ENCODE measurements around the gene PELO. TPM values are rescaled to one million over a fixed set of nuclear protein-coding genes. Genes with fewer than 3 reads are reported as not detected.
A peak's percentile ranks its signal among the peaks of the same experiment; 100 is the strongest.
"Not testable (repeated sequence)": the region's sequence is repeated elsewhere in the genome, so short reads cannot be mapped to it uniquely, and the experiment has no call there.

Gene PELO, protein sequence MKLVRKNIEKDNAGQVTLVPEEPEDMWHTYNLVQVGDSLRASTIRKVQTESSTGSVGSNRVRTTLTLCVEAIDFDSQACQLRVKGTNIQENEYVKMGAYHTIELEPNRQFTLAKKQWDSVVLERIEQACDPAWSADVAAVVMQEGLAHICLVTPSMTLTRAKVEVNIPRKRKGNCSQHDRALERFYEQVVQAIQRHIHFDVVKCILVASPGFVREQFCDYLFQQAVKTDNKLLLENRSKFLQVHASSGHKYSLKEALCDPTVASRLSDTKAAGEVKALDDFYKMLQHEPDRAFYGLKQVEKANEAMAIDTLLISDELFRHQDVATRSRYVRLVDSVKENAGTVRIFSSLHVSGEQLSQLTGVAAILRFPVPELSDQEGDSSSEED
- 10 to 100 TPM; 49.4 to 61.8 TPM for total RNA-seq
- long read RNA-seq, donor 1, partial matches to known transcripts, result 10 of 16 reads
- long read RNA-seq, donor 1, other reads (novel, unspliced or antisense), result 4 of 16 reads
- long read RNA-seq, donor 2, full-length matches to known transcripts, result 13 of 188 reads
- long read RNA-seq, donor 2, partial matches to known transcripts, result 172 of 188 reads
- long read RNA-seq, donor 2, other reads (novel, unspliced or antisense), result 3 of 188 reads

DNA sequence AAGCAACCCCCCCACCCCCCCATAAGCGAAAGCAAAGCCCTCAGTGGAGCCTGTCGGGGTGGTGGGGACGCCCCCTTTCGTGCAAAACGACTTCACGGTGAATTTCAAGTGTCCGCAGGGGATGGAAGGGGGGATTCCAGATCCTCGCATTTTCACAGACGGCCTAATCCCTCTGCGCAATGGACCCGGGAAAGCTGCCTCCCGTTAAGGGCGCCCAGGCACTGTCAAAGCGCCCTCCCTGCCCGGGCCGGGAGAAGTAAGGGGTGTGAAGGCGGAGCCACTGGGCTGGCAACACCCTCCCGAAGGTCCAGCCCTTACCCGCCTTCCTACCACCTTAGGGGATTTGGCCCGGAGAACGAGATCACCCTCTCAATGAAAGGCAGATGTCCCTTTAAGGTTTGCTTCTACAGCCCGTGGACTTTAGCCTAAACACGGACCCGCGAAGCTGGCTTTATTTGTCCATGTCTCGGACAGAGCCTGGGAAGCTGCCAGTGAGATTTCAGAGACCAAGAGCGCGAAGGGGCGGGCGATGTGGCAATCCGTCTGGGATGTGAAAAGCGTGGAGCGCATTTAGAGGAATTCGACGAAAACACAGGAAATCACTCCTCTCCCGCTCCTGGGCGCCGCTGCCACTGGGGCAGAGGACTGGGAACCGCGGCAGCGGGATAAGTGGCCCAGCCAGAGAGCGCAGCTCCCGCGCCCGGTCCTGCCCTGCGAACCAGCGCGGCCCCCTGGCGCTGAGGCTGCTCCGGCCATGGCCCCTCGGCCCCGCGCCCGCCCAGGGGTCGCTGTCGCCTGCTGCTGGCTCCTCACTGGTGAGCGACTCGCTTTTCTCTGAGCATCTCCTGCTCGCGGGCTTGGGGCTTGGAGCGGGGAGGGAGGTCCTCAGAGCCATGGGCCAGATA lies at the start of gene PELO, which contains the start of gene ITGA1:
TSS of gene PELO (plus strand) at position 317 of the 905 bp plus-strand sequence. CDS start 12,479 bp downstream, outside the sequence.
TSS of gene ITGA1 (plus strand) at position 317 of the 905 bp plus-strand sequence. CDS start at position 755, 438 bp downstream.
- intact Hi-C loops (cut with DNase I), result loop anchor here in 1 of 2 donors (5.0 kb wide), 2 partner anchors 96 to 129 kb away; no protein-coding TSS in a partner anchor
- peak; percentile 94 for DNase-seq (ENCODE audit: low spot score)

- intact Hi-C loops (cut with DNase I), result no loop called here
- DNase-seq (ENCODE audit: low spot score), result no peak
Measured at GRCh38 chr5:52738095-52738506, 49.6 kb upstream of the PELO start.

- DNase-seq (ENCODE audit: low spot score), result no peak
- intact Hi-C loops (cut with DNase I), result no loop called here
Measured at GRCh38 chr5:52740007-52740406, 47.7 kb upstream of the PELO start.

DNA sequence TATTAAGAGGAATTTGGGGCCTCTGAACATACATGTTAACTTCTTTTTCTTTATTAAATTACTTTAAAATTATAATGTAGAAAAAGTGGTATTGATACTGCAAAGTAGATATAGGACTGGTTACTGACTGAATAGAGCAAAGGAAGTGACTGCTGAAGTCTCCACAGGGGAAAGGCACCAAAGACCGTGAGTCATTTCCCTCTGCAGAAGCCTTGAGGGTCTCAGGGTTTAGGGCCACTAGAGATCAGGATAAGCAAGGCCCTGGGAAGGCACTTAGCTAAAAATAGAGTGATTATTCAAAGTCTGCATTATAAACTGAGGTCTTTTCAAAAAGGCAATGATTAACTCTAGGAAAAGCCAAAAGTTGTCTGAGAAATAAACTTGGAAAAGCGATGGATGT lies 44.7 kb upstream of the PELO start:
- intact Hi-C loops (cut with DNase I), result no loop called here
- no peak for DNase-seq (ENCODE audit: low spot score)

DNA sequence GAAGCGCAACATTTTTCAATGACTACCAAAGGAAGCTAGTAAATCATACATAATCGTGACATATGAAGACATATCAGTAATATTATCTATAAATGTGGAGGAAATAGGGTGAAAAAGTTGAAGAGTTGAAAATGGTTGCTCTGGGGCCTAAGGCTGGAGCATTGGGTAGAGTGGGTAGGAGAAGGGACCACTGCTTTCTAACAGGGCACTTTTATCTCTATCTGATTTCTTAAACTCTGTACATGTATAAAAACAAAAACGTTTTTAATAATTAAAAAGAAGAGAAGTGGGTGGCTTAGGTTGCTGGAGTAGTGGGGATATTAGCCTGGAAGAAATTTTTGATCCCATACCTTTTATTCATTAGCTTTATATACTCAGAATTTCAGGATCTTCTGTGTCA lies 44.2 kb upstream of the PELO start:
- intact Hi-C loops (cut with DNase I), result no loop called here
- no peak for DNase-seq (ENCODE audit: low spot score)

GRCh38 chr5:52743970-52744369 lies 43.7 kb upstream of the PELO start:
- DNase-seq (ENCODE audit: low spot score), result no peak
- intact Hi-C loops (cut with DNase I), result no loop called here

DNA sequence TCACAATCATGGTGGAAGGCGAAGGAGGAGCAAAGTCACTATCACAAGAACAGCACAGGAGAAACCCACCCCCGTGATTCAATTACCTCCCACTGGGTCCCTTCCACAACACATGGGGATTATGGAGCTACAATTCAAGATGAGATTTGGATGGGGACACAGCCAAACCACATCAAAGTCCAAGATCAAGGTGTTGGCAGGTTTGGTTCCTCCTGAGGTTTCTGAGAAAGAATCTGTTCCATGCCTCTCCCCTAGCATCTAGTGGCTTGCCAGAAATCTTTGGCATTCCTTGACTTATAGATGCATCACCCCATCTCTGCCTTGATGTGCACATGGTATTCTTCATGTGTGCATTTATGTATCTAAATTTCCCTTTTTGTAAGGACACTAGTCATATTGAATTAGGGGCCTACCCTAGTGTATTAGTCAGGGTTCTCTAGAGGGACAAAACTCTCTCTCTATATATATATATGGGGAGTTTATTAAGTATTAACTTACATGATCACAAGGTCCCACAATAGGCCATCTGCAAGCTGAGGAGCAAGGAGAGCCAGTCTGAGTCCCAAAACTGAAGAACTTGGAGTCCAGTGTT lies 42.8 kb upstream of the PELO start:
- intact Hi-C loops (cut with DNase I); DNase-seq (ENCODE audit: low spot score): not testable (repeated sequence)

DNA sequence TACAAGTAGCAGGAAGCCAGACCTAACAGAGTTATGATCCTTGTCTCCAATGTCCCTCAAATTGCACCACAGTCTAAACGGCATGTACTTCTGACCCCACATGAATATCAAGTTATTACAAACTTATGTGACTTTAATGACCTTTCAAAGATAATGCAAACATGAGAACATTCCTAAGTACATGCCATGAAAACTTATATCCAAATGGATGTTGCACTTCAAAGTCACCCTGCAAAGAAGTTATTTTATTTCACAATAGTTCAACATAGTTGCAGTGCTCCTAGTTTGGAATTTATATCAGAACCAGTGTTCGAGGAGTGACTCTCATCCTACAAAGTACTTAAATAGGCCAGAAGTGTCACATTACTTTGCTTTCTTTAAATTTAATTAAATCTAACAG lies 41.2 kb upstream of the PELO start:
- intact Hi-C loops (cut with DNase I), result no loop called here
- DNase-seq (ENCODE audit: low spot score), result no peak

GRCh38 chr5:52748590-52748989 lies 39.1 kb upstream of the PELO start:
- intact Hi-C loops (cut with DNase I), result no loop called here
- DNase-seq (ENCODE audit: low spot score), result no peak

DNA sequence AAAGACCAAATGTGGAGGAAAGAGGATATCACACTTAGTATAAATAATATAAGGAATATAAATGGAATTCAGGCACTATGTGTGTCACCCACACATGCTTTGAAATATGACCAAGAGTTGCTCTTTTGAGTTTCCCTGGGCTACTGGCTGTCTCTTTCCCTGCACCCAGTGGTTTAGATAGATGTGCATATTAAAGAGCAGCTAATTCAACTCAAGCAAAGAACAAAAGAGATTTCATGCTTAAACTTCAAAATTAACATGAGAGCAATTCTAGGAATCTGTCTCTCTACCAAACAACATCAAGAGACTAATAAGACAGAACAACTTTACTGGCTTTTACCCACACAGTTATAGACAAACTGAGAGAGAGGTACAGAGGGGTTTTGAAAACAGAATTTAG lies 38.0 kb upstream of the PELO start:
- no peak for DNase-seq (ENCODE audit: low spot score)
- intact Hi-C loops (cut with DNase I), result no loop called here

DNA sequence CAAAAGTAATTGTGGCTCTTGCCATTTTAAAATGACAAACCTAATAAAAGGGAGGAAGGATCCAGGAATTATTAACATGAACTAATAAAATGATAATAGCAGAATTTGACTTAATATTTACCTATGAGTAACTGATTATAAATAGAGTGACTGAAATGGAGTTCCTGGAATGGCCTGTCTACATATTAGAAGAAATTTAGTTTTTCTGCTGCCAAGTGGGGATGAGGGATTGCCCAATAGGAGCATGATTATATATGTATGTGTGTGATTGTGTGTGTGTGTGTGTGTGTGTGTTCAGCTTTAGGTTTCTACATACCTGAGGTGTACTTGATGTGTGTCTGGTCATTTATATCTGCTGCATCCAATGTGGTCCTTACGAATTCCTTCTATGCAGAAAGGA lies 36.6 kb upstream of the PELO start:
- DNase-seq (ENCODE audit: low spot score), result no peak
- intact Hi-C loops (cut with DNase I), result no loop called here

DNA sequence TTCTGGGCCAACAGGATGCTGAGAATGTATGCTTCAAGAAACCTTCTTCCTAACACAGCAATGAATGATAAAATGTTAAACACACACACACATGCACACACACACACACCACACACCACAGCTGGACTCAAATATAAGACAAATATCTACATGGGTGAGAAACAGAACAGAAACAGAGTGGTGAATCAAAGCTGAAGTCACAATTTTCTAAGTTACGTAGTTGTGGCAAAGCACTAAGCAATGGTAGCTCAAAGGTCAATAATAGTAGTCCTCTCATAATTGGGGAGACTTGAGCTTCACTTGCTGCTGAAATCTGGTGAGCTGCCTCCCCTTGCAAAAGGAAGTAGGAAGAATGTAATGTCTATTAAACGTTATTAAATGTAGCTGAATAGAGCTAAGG lies 33.7 kb upstream of the PELO start:
- intact Hi-C loops (cut with DNase I), result no loop called here

DNA sequence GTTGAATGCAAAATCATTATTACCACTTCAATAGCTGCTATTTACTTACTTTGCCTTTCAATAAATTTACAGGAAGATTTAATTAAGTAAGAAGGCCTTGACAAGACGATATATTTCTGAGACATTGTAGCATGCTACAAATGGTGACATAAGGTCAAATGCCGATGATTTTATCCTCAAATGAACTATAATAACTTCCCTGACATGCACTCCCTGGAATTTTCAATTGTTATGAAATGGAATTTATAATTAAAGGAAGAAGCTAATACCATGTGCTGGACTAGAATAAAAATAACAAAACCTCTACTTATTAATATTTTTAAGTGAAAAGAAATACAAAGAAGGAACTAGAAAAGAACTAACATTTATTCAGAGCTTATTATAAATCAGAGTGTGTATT lies 30.2 kb upstream of the PELO start:
- intact Hi-C loops (cut with DNase I), result no loop called here

More for the DNA sequence above, 33.7 kb upstream of the PELO start:
- no peak for DNase-seq (ENCODE audit: low spot score)

DNA sequence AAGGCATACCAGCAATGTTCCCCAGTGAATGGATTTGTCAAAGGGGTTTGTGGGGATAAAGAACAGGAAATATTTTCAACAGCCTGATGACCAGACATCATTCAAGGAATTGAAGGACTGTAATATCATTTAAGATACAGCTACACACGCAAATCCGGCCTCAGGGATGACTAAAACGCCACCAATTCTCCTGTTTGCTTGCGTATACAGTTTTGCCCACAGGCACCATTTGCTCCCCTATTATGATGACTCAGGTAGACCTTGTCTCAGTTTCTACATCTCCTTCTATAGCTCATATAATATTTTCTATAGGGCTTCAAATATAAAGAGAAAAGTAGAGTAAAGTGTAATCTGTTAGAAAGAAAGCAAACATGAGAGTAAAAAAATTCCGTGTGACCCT lies 29.7 kb upstream of the PELO start:
- no peak for DNase-seq (ENCODE audit: low spot score)
- intact Hi-C loops (cut with DNase I), result no loop called here

More for the DNA sequence above, 30.2 kb upstream of the PELO start:
- DNase-seq (ENCODE audit: low spot score), result no peak

DNA sequence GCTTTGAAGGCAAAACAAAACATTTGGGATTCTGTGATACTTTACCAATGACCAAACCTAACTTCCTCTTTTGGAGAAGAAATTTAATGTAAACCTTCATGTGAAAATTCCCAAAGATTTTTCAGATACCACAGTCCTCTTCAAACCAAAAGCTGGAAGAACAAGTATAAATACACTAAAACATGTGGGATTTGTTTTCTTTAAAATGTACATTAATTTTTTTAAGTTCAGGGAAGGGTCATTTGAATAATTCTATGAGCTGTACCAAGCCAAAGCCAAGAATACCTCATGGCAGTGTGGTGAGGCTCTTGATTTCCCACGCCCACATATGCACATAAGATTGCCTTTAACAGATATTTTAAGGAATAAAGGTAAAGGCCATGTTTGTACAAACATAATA lies 28.4 kb upstream of the PELO start:
- intact Hi-C loops (cut with DNase I), result no loop called here

DNA sequence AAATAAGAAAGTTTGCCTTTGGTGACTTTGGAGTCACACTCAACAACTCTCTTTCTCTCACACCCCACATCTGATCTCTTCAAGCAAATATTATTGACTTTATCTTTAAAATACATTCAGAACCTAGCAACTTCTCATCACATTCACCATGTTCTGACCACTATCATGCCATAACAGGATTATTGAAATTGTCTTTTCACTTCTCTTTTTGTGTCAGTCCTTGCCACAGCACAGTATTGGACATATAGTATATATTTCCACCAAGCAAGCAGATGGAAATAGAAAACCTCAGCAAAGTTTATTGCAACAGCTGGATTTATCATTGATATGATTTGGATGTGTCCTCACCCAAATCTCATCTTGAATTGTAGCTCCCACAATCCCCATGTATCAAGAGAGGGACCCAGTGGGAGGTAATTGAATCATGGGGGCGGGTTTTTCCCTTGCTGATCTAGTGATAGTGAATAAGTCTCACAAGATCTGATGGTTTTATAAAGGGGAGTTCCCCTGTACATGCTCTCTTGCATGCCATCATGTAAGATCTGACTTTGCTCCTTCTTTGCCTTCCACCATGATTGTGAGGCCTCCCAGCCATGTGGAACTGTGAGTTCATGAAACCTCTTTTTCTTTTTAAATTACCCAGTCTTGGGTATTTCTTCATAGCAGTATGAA lies 26.9 kb upstream of the PELO start:
- no peak for DNase-seq (ENCODE audit: low spot score)
- intact Hi-C loops (cut with DNase I), result no loop called here

More for the DNA sequence above, 28.4 kb upstream of the PELO start:
- DNase-seq (ENCODE audit: low spot score), result no peak

DNA sequence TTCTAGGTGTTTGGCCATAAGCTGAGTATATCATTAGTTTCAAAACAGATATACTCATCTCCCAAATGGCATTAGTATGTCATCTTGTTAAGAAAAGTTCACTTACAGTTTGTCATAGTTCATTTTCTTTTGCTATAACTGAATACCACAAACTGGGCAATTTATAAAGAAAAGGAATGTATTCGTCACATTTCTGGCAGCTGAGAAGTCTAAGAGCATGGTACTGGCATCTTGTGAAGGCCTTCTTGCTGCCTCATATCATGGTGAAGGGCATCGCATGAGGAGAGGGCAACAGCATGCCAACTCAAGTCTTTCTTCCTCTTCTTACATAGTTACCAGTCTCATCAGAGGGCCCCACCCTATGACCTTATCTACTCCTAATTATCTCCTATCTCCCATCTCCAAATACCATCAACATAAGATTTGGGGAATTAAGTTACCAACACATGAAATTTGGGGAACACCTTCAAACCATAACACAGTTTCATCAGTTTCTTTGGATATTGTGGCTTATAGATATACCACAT lies 20.4 kb upstream of the PELO start:
- no peak for DNase-seq (ENCODE audit: low spot score)
- intact Hi-C loops (cut with DNase I), result no loop called here

- intact Hi-C loops (cut with DNase I), result no loop called here
- DNase-seq (ENCODE audit: low spot score), result no peak
Measured at GRCh38 chr5:52767766-52768480, 19.8 kb upstream of the PELO start.

Data from posterior vena cava (tissue), 2 donors.